Kidney (tissue), 14 donors: ENCODE data around the gene GRIA4. TPM values are rescaled to one million over a fixed set of nuclear protein-coding genes. Genes with fewer than 3 reads are reported as not detected.

ENCODE experiments used
- DNase-seq, 5 donors: peaks; one replicate each; pipeline ENCODE4 v3.0.0-alpha.2; 2013 to 2020
- FAIRE-seq: peaks from 2 replicates; lab custom pipeline; 2012; peaks lifted over from hg19 to GRCh38; lab: Jason Lieb, UNC
- H3K27ac ChIP-seq, 2 donors: one replicate each; pipeline ENCODE4 v1.7.0; 2013; ENCODE audit warnings: low read depth in 2 of 2, low read length in 2 of 2, inconsistent platforms in 1 of 2
- H3K27me3 ChIP-seq: one replicate; pipeline ENCODE4 v1.7.1; 2013; ENCODE audit warnings: low read length, inconsistent platforms; ENCODE audit not compliant: control insufficient read depth, insufficient read depth
- H3K36me3 ChIP-seq, 3 donors: one replicate each; pipeline versions ENCODE4 v1.7.0 to v1.7.1; 2013; ENCODE audit warnings: low read length in 3 of 3, control low read depth in 1 of 3, inconsistent platforms in 1 of 3; ENCODE audit not compliant: insufficient read depth in 3 of 3, control insufficient read depth in 2 of 3
- H3K4me1 ChIP-seq, 3 donors: one replicate each; pipeline versions ENCODE4 v1.7.0 to v1.7.1; 2013; ENCODE audit warnings: low read length in 3 of 3, inconsistent platforms in 1 of 3, low read depth in 1 of 3; ENCODE audit not compliant: control insufficient read depth in 2 of 3, insufficient read depth in 2 of 3
- H3K4me3 ChIP-seq, 3 donors: one replicate each; pipeline versions ENCODE4 v1.7.0 to v1.8.1; 2013; ENCODE audit warnings: low read length in 3 of 3, control low read depth in 1 of 3, inconsistent platforms in 1 of 3
- H3K9ac ChIP-seq, 3 donors: one replicate each; pipeline versions ENCODE4 v1.7.0 to v1.7.1; 2013; ENCODE audit warnings: low read length in 3 of 3, control low read depth in 1 of 3, inconsistent platforms in 1 of 3
- H3K9me3 ChIP-seq, 3 donors: one replicate each; pipeline versions ENCODE4 v1.7.0 to v1.7.1; 2013; ENCODE audit warnings: low read length in 3 of 3, control low read depth in 1 of 3, inconsistent platforms in 1 of 3; ENCODE audit not compliant: control insufficient read depth in 2 of 3, insufficient read depth in 1 of 3
- intact Hi-C: fragments of 100-400 bp; cut with DNase I; formaldehyde crosslinking; loops from one replicate; pipeline ENCODE4 v1.11.1; 2022
- polyA plus RNA-seq: library from polyadenylated mRNA; stranded (reverse); fragments of 350-450 nt; fragmentation: Illumina TruSeq; extraction: RNeasy Lipid Tissue Mini Kit (QIAGEN cat#74804); gene quantifications from one replicate; pipeline ENCODE4 v1.2.3, GENCODE V29; 2014; ENCODE audit warnings: low read depth, low replicate concordance; ENCODE audit not compliant: insufficient read depth
- total RNA-seq: library from RNA; stranded (reverse); fragmentation: NEBNext Ultra II Directional; extraction: Animal tissue kit (Norgen Biotek cat#: 25700); gene quantifications from one replicate; pipeline ENCODE4 v1.2.1, GENCODE V29; 2021
- TF ChIP-seq, protein P1 (sequence below): IDR thresholded peaks from 3 replicates; pipeline ENCODE4 v1.5.1; 2012; ENCODE audit warnings: mild to moderate bottlenecking, moderate library complexity, borderline replicate concordance; ENCODE audit not compliant: insufficient read depth; ENCODE audit errors: extremely low read depth
- donor health status: control.
- donor health status: control.
- donor health status: control.
- donor health status: control.
- donor health status: control.
- donor health status: DM: yes; HTN: yes; CAD: no.
- donor health status: Normal renal cell carcinoma (clear cell type).

GRIA4 gene
- total and polyA plus RNA-seq, 2 donors from 2014 or later = 0.45 TPM; not detected in 1

DNA sequence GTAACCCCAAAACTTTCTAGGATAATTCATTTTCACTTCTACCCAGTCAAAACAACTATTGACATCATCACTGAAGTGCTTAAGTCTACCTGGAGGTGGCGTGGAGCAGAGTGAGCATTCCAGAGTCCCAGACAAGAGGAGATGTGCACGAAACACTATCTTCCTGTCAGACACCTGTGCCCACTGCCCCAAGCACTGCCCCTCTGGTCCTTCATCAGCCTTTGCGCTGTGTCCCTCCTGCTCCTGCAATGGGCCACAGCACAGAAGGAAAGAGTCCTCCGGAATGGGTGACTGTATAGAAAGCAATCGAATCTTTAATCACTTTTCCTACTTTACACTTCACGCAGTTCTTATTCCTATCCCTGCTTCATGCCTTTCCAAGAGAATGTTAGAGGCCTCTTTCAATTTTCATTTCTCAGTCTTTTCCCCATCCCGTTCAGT is 512 bp upstream of the GRIA4 start:
- DNase-seq = peak in 4 of 5 donors; percentile 18 to 48 (median 36)
- Histone ChIP-seq H3K4me1 (peaks cover 0 to 14% (median 0%) of the 10 kb centered on the region in 3 donors), H3K4me3 (peak overlapping the region in 2 of 3 donors; percentile 23 to 28), H3K9ac (no peak overlapping the region), H3K27me3 (peaks cover 19% of the 10 kb centered on the region), H3K27ac (no peak overlapping the region), H3K36me3 (no peaks in the 10 kb centered on the region), H3K9me3 (no peaks in the 10 kb centered on the region)
- intact Hi-C loops = no loop called here
- TF ChIP-seq, protein P1, sequence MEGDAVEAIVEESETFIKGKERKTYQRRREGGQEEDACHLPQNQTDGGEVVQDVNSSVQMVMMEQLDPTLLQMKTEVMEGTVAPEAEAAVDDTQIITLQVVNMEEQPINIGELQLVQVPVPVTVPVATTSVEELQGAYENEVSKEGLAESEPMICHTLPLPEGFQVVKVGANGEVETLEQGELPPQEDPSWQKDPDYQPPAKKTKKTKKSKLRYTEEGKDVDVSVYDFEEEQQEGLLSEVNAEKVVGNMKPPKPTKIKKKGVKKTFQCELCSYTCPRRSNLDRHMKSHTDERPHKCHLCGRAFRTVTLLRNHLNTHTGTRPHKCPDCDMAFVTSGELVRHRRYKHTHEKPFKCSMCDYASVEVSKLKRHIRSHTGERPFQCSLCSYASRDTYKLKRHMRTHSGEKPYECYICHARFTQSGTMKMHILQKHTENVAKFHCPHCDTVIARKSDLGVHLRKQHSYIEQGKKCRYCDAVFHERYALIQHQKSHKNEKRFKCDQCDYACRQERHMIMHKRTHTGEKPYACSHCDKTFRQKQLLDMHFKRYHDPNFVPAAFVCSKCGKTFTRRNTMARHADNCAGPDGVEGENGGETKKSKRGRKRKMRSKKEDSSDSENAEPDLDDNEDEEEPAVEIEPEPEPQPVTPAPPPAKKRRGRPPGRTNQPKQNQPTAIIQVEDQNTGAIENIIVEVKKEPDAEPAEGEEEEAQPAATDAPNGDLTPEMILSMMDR = peak; percentile 24
- FAIRE-seq = no peak

DNA sequence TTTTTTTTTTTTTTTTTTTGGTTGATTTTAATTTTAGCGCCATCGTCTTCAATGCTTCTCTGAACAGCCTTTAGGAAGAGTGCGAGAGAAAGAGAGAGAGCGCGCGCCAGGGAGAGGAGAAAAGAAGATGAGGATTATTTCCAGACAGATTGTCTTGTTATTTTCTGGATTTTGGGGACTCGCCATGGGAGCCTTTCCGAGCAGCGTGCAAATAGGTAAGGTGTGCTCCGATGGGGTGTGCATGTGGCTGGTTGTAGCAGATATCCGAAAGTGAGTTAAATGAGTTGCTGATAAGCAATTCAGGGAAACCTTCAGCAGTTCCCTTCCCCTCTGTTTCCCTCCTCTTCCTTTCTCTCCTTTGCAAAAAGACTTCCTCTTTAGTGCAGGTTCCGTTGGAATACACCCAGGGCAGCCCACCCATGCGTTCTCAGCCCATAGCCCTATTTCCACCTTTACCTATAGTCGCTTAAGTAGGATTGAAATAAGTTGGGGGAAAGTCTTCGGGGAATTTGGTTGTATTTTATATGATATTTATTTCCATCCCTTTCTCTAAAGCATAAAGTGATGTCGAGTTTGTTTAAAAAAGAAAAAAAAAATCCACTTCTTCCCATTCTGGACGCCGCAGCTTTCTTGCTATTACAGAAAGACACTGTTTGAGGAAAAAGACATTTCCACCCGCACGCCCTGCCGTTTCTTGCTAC is 1.1 kb downstream of the GRIA4 start:
- Histone ChIP-seq H3K27ac (no peak overlapping the region), H3K9me3 (no peaks in the 10 kb centered on the region), H3K4me3 (peak overlapping the region in 2 of 3 donors; percentile 32 to 44), H3K4me1 (peaks cover 0 to 14% (median 0%) of the 10 kb centered on the region in 3 donors), H3K36me3 (no peaks in the 10 kb centered on the region), H3K9ac (no peak overlapping the region), H3K27me3 (peaks cover 19% of the 10 kb centered on the region)
- DNase-seq (peak in 2 of 5 donors; percentile 10 to 15), FAIRE-seq (no peak)
- intact Hi-C loops = no loop called here
- TF ChIP-seq, protein P1 = no peak

DNA sequence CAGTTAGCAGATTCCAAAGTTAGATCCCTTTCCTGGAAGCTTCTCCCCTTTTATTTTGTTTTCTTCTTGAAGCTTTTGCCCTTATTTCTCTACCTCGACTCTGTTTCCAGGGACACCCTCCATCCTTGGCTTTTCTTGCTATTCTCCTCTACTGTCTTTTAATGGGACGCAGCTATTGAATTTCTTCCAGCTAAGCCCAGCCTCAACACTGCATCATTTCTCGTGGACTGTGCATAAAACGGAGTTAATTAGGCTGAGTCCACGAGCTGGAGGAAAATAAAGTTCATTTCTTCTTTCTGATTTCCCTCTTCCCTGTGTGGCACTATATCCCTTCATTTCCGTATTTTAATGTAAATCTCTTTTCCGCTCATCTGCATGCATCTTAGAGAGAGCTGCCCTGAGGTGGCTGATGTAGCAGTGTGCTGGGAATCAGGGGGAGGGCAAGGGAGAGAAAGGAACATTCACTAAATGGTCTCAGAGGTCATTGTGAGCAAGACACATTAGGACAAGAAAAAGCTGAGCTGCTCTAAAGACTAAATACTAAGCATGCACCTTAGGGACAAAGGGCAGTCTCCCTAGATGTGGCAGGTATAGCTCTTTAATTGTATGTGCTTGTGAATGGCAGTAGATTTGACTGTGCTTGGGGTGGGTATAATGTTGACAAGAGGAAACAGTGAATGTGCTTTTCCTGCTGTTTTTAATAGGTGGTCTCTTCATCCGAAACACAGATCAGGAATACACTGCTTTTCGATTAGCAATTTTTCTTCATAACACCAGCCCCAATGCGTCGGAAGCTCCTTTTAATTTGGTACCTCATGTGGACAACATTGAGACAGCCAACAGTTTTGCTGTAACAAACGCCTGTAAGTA is 1.9 kb downstream of the GRIA4 start:
- peaks cover 0 to 14% (median 0%) of the 10 kb centered on the region in 3 donors for H3K4me1 ChIP-seq
- FAIRE-seq = no peak
- no peak overlapping the region for H3K9ac ChIP-seq
- peaks cover 19% of the 10 kb centered on the region for H3K27me3 ChIP-seq
- no peak overlapping the region for H3K27ac ChIP-seq
- intact Hi-C loops = no loop called here
- peak in 2 of 5 donors; percentile 12 to 35 for DNase-seq
- TF ChIP-seq, protein P1 = no peak
- no peaks in the 10 kb centered on the region for H3K9me3 ChIP-seq
- H3K4me3 ChIP-seq = no peak overlapping the region
- no peaks in the 10 kb centered on the region for H3K36me3 ChIP-seq
